Liver (tissue), 9 donors: ENCODE results near the gene MLLT6. TPM values are rescaled to one million over a fixed set of nuclear protein-coding genes. Genes with fewer than 3 reads are reported as not detected.

ENCODE experiments used
- DNase-seq: peaks from one replicate; pipeline ENCODE4 v3.0.0-alpha.2; 2017; ENCODE audit warnings: low spot score
- H3K27ac ChIP-seq, 2 donors: one replicate each; pipeline ENCODE4 v1.7.0; 2013; ENCODE audit warnings: inconsistent platforms in 2 of 2, low read length in 2 of 2, control low read depth in 1 of 2, low read depth in 1 of 2, mild to moderate bottlenecking in 1 of 2
- H3K27me3 ChIP-seq, 4 donors: one replicate each; pipeline versions ENCODE4 v1.6.1 to v1.7.0; 2013; ENCODE audit warnings: low read length in 3 of 4, inconsistent platforms in 1 of 4, mild to moderate bottlenecking in 1 of 4, moderate library complexity in 1 of 4; ENCODE audit not compliant: control insufficient read depth in 4 of 4, insufficient read depth in 4 of 4
- H3K36me3 ChIP-seq, 4 donors: one replicate each; pipeline versions ENCODE4 v1.6.1 to v1.7.0; 2013; ENCODE audit warnings: low read length in 3 of 4, mild to moderate bottlenecking in 3 of 4, low read depth in 1 of 4, moderate library complexity in 1 of 4; ENCODE audit not compliant: control insufficient read depth in 4 of 4, insufficient read depth in 3 of 4
- H3K4me1 ChIP-seq, 4 donors: one replicate each; pipeline versions ENCODE4 v1.6.1 to v1.7.0; 2013; ENCODE audit warnings: low read length in 3 of 4, mild to moderate bottlenecking in 3 of 4, moderate library complexity in 1 of 4; ENCODE audit not compliant: control insufficient read depth in 4 of 4, insufficient read depth in 4 of 4
- H3K4me3 ChIP-seq, 3 donors: one replicate each; pipeline versions ENCODE4 v1.6.1 to v1.7.0; 2013; ENCODE audit warnings: low read length in 3 of 3, control low read depth in 1 of 3, low read depth in 1 of 3, mild to moderate bottlenecking in 1 of 3
- H3K9ac ChIP-seq, 2 donors: one replicate each; pipeline ENCODE4 v1.7.0; 2013; ENCODE audit warnings: low read length in 2 of 2, mild to moderate bottlenecking in 2 of 2, moderate library complexity in 2 of 2, control low read depth in 1 of 2, low read depth in 1 of 2
- H3K9me3 ChIP-seq, 4 donors: one replicate each; pipeline versions ENCODE4 v1.6.1 to v1.7.0; 2013; ENCODE audit warnings: low read length in 3 of 4; ENCODE audit not compliant: control insufficient read depth in 4 of 4
- CTCF ChIP-seq: fragments of 150-350 bp; IDR thresholded peaks from 2 replicates; pipeline ENCODE4 v1.5.1; 2017; ENCODE audit warnings: improper control_type of control experiment, low read depth, low read length; ENCODE audit not compliant: missing input control
- EGR1 ChIP-seq, 2 donors: IDR thresholded peaks; 2 replicates each; pipeline ENCODE4 v1.6.1; 2016 to 2018; ENCODE audit warnings: antibody characterized with exemption in 2 of 2, low read depth in 2 of 2
- FOXA1 ChIP-seq: IDR thresholded peaks from 2 replicates; pipeline ENCODE4 v1.6.1; 2016; ENCODE audit warnings: antibody characterized with exemption
- FOXA2 ChIP-seq: IDR thresholded peaks from 2 replicates; pipeline ENCODE4 v1.6.1; 2016; ENCODE audit warnings: antibody characterized with exemption
- GABPA ChIP-seq, 2 donors: IDR thresholded peaks in 1 of 2; conservative IDR thresholded peaks in 1 of 2; 2 replicates each; pipeline ENCODE4 v1.6.1; 2016; ENCODE audit warnings: antibody characterized with exemption in 2 of 2, mild to moderate bottlenecking in 1 of 2, moderate library complexity in 1 of 2
- HNF4A ChIP-seq, 2 donors: conservative IDR thresholded peaks; 2 replicates each; pipeline ENCODE4 v1.6.1; 2016; ENCODE audit warnings: antibody characterized with exemption in 2 of 2, mild to moderate bottlenecking in 2 of 2
- HNF4G ChIP-seq: IDR thresholded peaks from 2 replicates; pipeline ENCODE4 v1.6.1; 2016; ENCODE audit warnings: antibody characterized with exemption
- JUND ChIP-seq, 2 donors: IDR thresholded peaks; 2 replicates each; pipeline ENCODE4 v1.6.1; 2016; ENCODE audit warnings: antibody characterized with exemption in 2 of 2
- RAD21 ChIP-seq, 2 donors: IDR thresholded peaks; 2 replicates each; pipeline ENCODE4 v1.6.1; 2016; ENCODE audit warnings: antibody characterized with exemption in 2 of 2, mild to moderate bottlenecking in 2 of 2
- RXRA ChIP-seq, 2 donors: IDR thresholded peaks; 2 replicates each; pipeline ENCODE4 v1.6.1; 2017 to 2018; ENCODE audit warnings: antibody characterized with exemption in 2 of 2, mild to moderate bottlenecking in 1 of 2
- SP1 ChIP-seq: IDR thresholded peaks from 2 replicates; pipeline ENCODE4 v1.6.1; 2018; ENCODE audit warnings: antibody characterized with exemption, mild to moderate bottlenecking
- TAF1 ChIP-seq: conservative IDR thresholded peaks from 2 replicates; pipeline ENCODE4 v1.6.1; 2016; ENCODE audit warnings: antibody characterized with exemption, mild to moderate bottlenecking
- YY1 ChIP-seq: IDR thresholded peaks from 2 replicates; pipeline ENCODE4 v1.6.1; 2016; ENCODE audit warnings: antibody characterized with exemption, mild to moderate bottlenecking
- WGBS: extraction: QIAGEN DNeasy Blood & Tissue Kit; methylation state at CpG from one replicate; pipeline ENCODE4 v1.1.7; 2013; 5-methylcytosine and 5-hydroxymethylcytosine counted together
- polyA plus RNA-seq, 2 donors: library from polyadenylated mRNA; stranded (reverse) in 1 of 2; unstranded in 1 of 2; fragments of 200-250 nt in 1 of 2; fragments of >200 nt in 1 of 2; fragmentation: Nextera tagmentation in 1 of 2; extraction: Ambion mirVana in 1 of 2; gene quantifications; one replicate each; pipeline versions ENCODE4 v1.2.1 to v1.2.3, GENCODE V29; 2013 to 2015
- total RNA-seq, 2 donors: library from RNA; depleted of rRNA; stranded (reverse); fragments of >200 nt; gene quantifications; one replicate each; pipeline ENCODE4 v1.2.3, GENCODE V29; 2014
- TF ChIP-seq, protein P1 (sequence below): IDR thresholded peaks from 2 replicates; pipeline ENCODE4 v1.6.1; 2016; ENCODE audit warnings: antibody characterized with exemption
- TF ChIP-seq, protein P2 (sequence below): IDR thresholded peaks from 2 replicates; pipeline ENCODE4 v1.6.1; 2016; ENCODE audit warnings: antibody characterized with exemption
- donor health status: healthy.
- donor health status: healthy.
- donor health status: healthy.
- donor health status: healthy.
- donor health status: healthy.

MLLT6 gene
- total and polyA plus RNA-seq, 4 donors: 3.3 to 22.8 (median 8.1) TPM

DNA sequence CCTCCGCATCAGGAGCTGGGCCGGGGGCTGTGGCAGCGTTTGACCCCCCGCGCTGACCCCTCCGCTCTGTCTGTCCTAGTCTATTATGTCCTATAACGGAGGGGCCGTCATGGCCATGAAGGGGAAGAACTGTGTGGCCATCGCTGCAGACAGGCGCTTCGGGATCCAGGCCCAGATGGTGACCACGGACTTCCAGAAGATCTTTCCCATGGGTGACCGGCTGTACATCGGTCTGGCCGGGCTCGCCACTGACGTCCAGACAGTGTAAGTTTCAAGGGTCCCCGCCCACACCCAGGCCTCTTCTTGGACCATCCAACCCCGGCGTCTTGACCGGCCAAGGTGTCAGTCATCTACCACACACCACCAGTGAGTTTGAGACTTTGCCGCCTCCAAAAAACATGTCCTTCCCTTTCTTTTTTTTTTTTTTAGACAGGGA is 48.0 kb downstream of the MLLT6 start:
- Histone ChIP-seq H3K4me1 (peaks cover 13 to 52% (median 37%) of the 10 kb centered on the region in 4 donors), H3K27ac (peak overlapping the region; percentile 89 to 94), H3K36me3 (peaks cover 3 to 14% (median 11%) of the 10 kb centered on the region in 4 donors), H3K4me3 (peak overlapping the region; percentile 76 to 99 (median 93)), H3K9ac (peak overlapping the region; percentile 70 to 84), H3K27me3 (no peaks in the 10 kb centered on the region), H3K9me3 (no peaks in the 10 kb centered on the region)
- 7% methylated on average over 22 of the region's 22 CpGs for WGBS
- TF ChIP-seq TAF1: no peak
- no peak for TF ChIP-seq HNF4G
- no peak for TF ChIP-seq FOXA2
- no peak for TF ChIP-seq SP1
- TF ChIP-seq FOXA1: no peak
- no peak for TF ChIP-seq RXRA (IDR thresholded peaks at IDR 0.05)
- no peak for TF ChIP-seq YY1
- no peak for TF ChIP-seq JUND (IDR thresholded peaks at IDR 0.05)
- TF ChIP-seq, protein P1, sequence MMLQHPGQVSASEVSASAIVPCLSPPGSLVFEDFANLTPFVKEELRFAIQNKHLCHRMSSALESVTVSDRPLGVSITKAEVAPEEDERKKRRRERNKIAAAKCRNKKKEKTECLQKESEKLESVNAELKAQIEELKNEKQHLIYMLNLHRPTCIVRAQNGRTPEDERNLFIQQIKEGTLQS: no peak
- no peak for TF ChIP-seq GABPA (IDR thresholded peaks at IDR 0.05 in 1 of 2, conservative IDR thresholded peaks at IDR 0.05 in 1 of 2)
- no peak for TF ChIP-seq EGR1 (IDR thresholded peaks at IDR 0.05; ENCODE audit: low read depth in 2 of 2)
- no peak for TF ChIP-seq HNF4A (conservative IDR thresholded peaks at IDR 0.05)
- TF ChIP-seq, protein P2, sequence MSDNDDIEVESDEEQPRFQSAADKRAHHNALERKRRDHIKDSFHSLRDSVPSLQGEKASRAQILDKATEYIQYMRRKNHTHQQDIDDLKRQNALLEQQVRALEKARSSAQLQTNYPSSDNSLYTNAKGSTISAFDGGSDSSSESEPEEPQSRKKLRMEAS: no peak
- no peak for DNase-seq

GRCh38 chr17:38761612-38762011 is 56.5 kb downstream of the MLLT6 start:
- H3K9me3 ChIP-seq: no peaks in the 10 kb centered on the region
- no peak overlapping the region for H3K4me3 ChIP-seq
- H3K27me3 ChIP-seq: no peaks in the 10 kb centered on the region
- WGBS: 90% methylated on average over 4 of the region's 4 CpGs
- H3K9ac ChIP-seq: no peak overlapping the region
- DNase-seq: no peak
- H3K36me3 ChIP-seq: peaks cover 26 to 67% (median 48%) of the 10 kb centered on the region in 4 donors
- H3K4me1 ChIP-seq: peaks cover 0 to 2% (median 0%) of the 10 kb centered on the region in 4 donors
- TF ChIP-seq RAD21 (IDR thresholded peaks at IDR 0.05): peak in 1 of 2 donors; percentile 47
- no peak for TF ChIP-seq RXRA (IDR thresholded peaks at IDR 0.05)
- no peak overlapping the region for H3K27ac ChIP-seq

DNA sequence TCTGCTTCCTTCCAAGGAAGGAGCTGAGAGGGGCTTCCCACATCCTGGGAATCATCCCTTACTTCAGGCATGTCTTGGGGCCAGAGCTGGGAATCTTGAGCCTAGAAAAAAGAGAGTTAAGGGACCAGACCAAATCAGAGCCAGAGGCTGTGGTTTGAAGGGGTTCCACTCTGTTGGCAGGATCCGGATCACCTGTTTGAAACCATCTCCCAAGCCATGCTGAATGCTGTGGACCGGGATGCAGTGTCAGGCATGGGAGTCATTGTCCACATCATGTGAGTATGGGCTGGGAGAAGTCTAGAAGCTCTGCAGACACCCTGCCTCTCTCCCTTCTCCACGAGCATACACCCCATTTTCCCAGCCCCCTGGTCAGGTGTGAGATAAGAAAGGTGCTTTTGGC is 57.2 kb downstream of the MLLT6 start:
- no peak overlapping the region for H3K27ac ChIP-seq
- TF ChIP-seq FOXA1 (no peak), HNF4A (conservative IDR thresholded peaks at IDR 0.05) (no peak), RXRA (IDR thresholded peaks at IDR 0.05) (no peak), EGR1 (IDR thresholded peaks at IDR 0.05; ENCODE audit: low read depth in 2 of 2) (no peak), CTCF (no peak), SP1 (no peak), YY1 (no peak)
- H3K4me3 ChIP-seq: no peak overlapping the region
- no peak overlapping the region for H3K9ac ChIP-seq
- no peaks in the 10 kb centered on the region for H3K27me3 ChIP-seq
- WGBS: 71% methylated on average over 3 of the region's 3 CpGs
- H3K9me3 ChIP-seq: no peaks in the 10 kb centered on the region
- H3K36me3 ChIP-seq: peaks cover 29 to 72% (median 50%) of the 10 kb centered on the region in 4 donors
- H3K4me1 ChIP-seq: peaks cover 0 to 2% (median 0%) of the 10 kb centered on the region in 4 donors
- DNase-seq: no peak
